Coronary artery (tissue), 2 donors: ENCODE measurements around the gene NIP7.

ENCODE experiments used
- DNase-seq: peaks from one replicate; pipeline ENCODE4 v3.0.0-alpha.2; 2017; ENCODE audit warnings: low spot score
- H3K27ac ChIP-seq, 2 donors: fragments of 200-600 bp; sonication (generic); one replicate each; pipeline ENCODE4 v1.5.1; 2016 to 2019
- H3K4me3 ChIP-seq: fragments of 200-600 bp; sonication (generic); 2 replicates; pipeline ENCODE4 v1.5.1; 2016; ENCODE audit warnings: mild to moderate bottlenecking, moderate library complexity
- CTCF ChIP-seq: fragments of 200-600 bp; sonication (generic); IDR thresholded peaks from one replicate; pipeline ENCODE4 v1.5.1; 2019; ENCODE audit warnings: antibody characterized with exemption

Gene NIP7

GRCh38 chr16:69324013-69324531, 15.5 kb upstream of the NIP7 start:
- no peak overlapping the region for H3K4me3 ChIP-seq
- TF ChIP-seq CTCF: no peak
- no peak overlapping the region for H3K27ac ChIP-seq
- no peak for DNase-seq

GRCh38 chr16:69324585-69325253, 14.9 kb upstream of the NIP7 start:
- no peak for TF ChIP-seq CTCF
- Histone ChIP-seq H3K4me3 (no peak overlapping the region), H3K27ac (no peak overlapping the region)
- peak; percentile 65 for DNase-seq

- peak; percentile 68 for DNase-seq
- no peak overlapping the region for H3K27ac ChIP-seq
- H3K4me3 ChIP-seq: no peak overlapping the region
- no peak for TF ChIP-seq CTCF
Measured at GRCh38 chr16:69325784-69326171, 13.8 kb upstream of the NIP7 start.

- no peak overlapping the region for H3K27ac ChIP-seq
- no peak overlapping the region for H3K4me3 ChIP-seq
- no peak for TF ChIP-seq CTCF
- DNase-seq: peak; percentile 64
Measured at GRCh38 chr16:69326172-69326873, 13.2 kb upstream of the NIP7 start.

- no peak for TF ChIP-seq CTCF
Measured at GRCh38 chr16:69327585-69328310, 11.8 kb upstream of the NIP7 start.

DNA sequence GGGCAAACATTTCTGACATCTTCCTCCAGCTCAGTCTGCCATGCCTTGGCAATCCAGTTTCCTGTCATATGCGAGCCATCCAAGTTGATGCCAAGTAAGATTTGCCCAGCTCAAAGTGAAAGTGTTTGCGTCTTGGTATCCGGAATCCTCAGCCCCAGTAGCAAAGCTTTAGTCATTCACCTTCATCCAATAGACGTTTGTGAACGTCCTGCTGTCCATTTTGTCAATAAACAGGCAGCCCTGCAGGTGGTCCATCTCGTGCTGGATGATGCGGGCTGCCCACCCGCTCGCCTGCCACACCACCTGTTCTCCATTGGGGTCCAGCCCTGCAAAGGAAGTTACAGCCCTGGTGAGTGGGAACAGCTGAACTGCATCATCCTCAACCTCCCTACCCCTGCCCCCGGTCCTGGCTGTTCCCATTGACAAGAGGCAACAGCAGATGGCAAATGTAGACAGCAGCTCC, 10.7 kb upstream of the NIP7 start:
- TF ChIP-seq CTCF: no peak
- H3K4me3 ChIP-seq: peak overlapping the region; percentile 84
- H3K27ac ChIP-seq: no peak overlapping the region
- DNase-seq: no peak

More at GRCh38 chr16:69327585-69328310, 11.8 kb upstream of the NIP7 start:
- Histone ChIP-seq H3K4me3 (no peak overlapping the region), H3K27ac (no peak overlapping the region)
- DNase-seq: no peak
